Bronchial epithelial cell (primary cell): ENCODE measurements around the gene C1QTNF4. TPM values are rescaled to one million over a fixed set of nuclear protein-coding genes. Genes with fewer than 3 reads are reported as not detected.

Source experiments
- DNase-seq: peaks from one replicate; pipeline ENCODE4 v3.0.0-alpha.2; 2010; ENCODE audit warnings: low read depth
- FAIRE-seq: peaks from 2 replicates; lab custom pipeline; 2011; peaks lifted over from hg19 to GRCh38; lab: Jason Lieb, UNC
- H3K27me3 ChIP-seq: 2 replicates; pipeline ENCODE4 v1.5.1; 2011; ENCODE audit warnings: low read length; ENCODE audit not compliant: control insufficient read depth, insufficient read depth
- H3K36me3 ChIP-seq: 2 replicates; pipeline ENCODE4 v1.5.1; 2011; ENCODE audit warnings: low read length; ENCODE audit not compliant: control insufficient read depth, insufficient read depth
- H3K4me3 ChIP-seq: 2 replicates; pipeline ENCODE4 v1.5.1; 2011; ENCODE audit warnings: mild to moderate bottlenecking, low read depth, low read length, control low read depth
- total RNA-seq: library from RNA; depleted of rRNA; stranded (reverse); fragments of >200 nt; gene quantifications from 2 replicates; pipeline ENCODE4 v1.2.1, GENCODE V29; 2014
- TF ChIP-seq, protein P1 (sequence below): IDR thresholded peaks from 2 replicates; pipeline ENCODE4 v1.5.1; 2011; ENCODE audit warnings: mild to moderate bottlenecking, moderate library complexity, low read length, control low read depth, inconsistent platforms; ENCODE audit not compliant: insufficient read depth, severe bottlenecking

Gene C1QTNF4
- total RNA-seq, 1 donor from 2014 or later: 0.26 TPM

DNA sequence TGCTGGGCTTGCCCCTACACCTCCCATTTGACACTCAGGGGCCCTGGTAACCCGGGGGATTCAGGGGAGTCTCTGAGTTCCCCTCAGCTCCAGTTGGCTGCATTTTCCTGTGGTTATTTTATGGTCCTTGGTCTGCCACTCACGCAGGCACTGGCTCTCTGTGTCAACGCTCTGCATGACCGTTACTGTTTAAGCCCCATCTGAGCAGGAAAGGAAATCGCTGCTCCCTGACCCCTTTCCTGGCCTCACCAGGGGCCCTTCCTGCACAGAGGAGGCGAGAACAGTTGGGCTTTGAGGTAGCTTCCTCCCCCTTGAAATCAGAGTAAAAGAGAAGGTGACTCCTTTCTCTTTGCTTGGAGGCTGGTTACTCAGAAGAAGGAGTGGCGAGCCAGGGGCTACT, 2.4 kb downstream of the C1QTNF4 start:
- no peaks in the 10 kb centered on the region for H3K36me3 ChIP-seq

GRCh38 chr11:47589977-47590861, 4.0 kb downstream of the C1QTNF4 start:
- DNase-seq (no peak), FAIRE-seq (no peak)
- TF ChIP-seq, protein P1, sequence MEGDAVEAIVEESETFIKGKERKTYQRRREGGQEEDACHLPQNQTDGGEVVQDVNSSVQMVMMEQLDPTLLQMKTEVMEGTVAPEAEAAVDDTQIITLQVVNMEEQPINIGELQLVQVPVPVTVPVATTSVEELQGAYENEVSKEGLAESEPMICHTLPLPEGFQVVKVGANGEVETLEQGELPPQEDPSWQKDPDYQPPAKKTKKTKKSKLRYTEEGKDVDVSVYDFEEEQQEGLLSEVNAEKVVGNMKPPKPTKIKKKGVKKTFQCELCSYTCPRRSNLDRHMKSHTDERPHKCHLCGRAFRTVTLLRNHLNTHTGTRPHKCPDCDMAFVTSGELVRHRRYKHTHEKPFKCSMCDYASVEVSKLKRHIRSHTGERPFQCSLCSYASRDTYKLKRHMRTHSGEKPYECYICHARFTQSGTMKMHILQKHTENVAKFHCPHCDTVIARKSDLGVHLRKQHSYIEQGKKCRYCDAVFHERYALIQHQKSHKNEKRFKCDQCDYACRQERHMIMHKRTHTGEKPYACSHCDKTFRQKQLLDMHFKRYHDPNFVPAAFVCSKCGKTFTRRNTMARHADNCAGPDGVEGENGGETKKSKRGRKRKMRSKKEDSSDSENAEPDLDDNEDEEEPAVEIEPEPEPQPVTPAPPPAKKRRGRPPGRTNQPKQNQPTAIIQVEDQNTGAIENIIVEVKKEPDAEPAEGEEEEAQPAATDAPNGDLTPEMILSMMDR: no peak
- Histone ChIP-seq H3K36me3 (no peaks in the 10 kb centered on the region), H3K27me3 (peaks cover 34% of the 10 kb centered on the region), H3K4me3 (peak overlapping the region; percentile 18)

More for the DNA sequence above, 2.4 kb downstream of the C1QTNF4 start:
- Histone ChIP-seq H3K27me3 (peaks cover 36% of the 10 kb centered on the region), H3K4me3 (no peak overlapping the region)
- no peak for FAIRE-seq
- DNase-seq: no peak
- TF ChIP-seq, protein P1: no peak

- H3K36me3 ChIP-seq: no peaks in the 10 kb centered on the region
- DNase-seq (no peak), FAIRE-seq (no peak)
- H3K4me3 ChIP-seq: peak overlapping the region; percentile 18
- TF ChIP-seq, protein P1: no peak
- peaks cover 28% of the 10 kb centered on the region for H3K27me3 ChIP-seq
Observed at GRCh38 chr11:47589584-47589976, 4.6 kb downstream of the C1QTNF4 start.

GRCh38 chr11:47589118-47589517, 5.1 kb downstream of the C1QTNF4 start:
- Histone ChIP-seq H3K4me3 (no peak overlapping the region), H3K36me3 (no peaks in the 10 kb centered on the region), H3K27me3 (peaks cover 25% of the 10 kb centered on the region)
- FAIRE-seq: no peak
- DNase-seq: no peak
- TF ChIP-seq, protein P1: no peak

DNA sequence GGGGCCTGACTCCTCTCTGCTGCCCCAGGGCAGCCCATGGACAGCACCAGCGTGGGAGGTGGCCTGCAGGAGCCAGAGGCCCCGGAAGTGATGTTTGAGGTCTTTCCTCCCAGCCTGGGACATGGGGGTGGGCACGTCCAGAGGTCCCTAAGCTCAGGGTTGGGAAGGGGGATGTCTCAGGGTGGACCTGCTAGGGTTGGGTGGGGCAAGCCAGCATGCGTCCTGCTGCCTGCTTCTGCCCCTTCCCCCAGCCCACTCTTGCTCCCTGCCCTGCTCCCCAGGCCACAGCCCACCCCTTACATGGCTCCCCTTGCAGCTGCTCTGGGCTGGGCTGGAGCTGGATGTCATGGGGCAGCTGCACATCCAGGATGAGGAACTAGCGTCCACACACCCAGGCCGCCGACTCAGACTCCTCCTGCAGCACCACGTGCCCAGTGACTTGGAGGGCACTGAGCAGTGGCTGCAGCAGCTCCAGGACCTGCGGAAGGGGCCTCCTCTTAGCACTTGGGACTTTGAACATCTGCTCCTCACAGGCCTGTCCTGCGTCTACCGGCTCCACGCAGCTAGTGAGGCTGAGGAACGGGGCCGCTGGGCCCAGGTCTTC, 6.4 kb downstream of the C1QTNF4 start:
- TF ChIP-seq, protein P1: no peak
- peaks cover 13% of the 10 kb centered on the region for H3K27me3 ChIP-seq
- H3K4me3 ChIP-seq: no peak overlapping the region
- DNase-seq: no peak
- peaks cover 10% of the 10 kb centered on the region for H3K36me3 ChIP-seq
- FAIRE-seq: no peak
